Measurements from ENCODE around the gene NUP107. TPM values are rescaled to one million over a fixed set of nuclear protein-coding genes. Genes with fewer than 3 reads are reported as not detected.

NUP107 gene
- total RNA-seq, 2 experiments from 2014 or later: 37.2 to 38.7 TPM

DNA sequence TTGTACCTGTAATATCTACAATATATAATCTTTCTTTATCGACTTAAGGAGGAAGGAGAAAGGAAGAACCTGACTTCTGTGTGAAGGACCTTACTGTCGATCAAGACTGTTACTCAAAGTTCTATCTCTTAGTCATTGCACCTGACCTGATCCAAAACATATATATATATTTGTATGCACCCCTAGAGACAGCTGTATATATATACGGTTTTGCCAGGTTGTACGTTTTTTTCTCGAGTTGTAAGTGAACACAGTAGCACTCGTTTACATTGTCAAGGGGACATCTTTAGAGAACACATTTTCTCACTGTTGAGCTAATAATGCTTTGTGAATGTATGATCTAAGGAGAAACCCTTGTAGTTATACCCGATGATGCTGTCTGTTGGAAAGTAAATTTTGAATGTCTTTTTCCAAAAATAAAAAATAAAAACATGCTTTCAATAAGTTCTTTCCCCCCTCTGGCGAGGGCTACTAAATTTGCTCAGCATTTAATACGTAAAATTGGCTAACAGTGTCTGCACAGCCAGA is 58.7 kb downstream of the NUP107 start:
- POLR2A ChIA-PET: interaction anchor here (0.5 to 4.0 kb wide), 11 partner anchors 27 to 1477 kb away, joined by 3 to 74 read pairs (median 3); partner anchors contain the start of genes CAND1, IFNG-AS1, MDM1 and MDM2
- ATAC-seq (ENCODE audit: poor library complexity) (peak; percentile 15), DNase-seq (no peak)
- Histone ChIP-seq H3K27me3 (ENCODE audit: control insufficient read depth in 1 of 2, insufficient read depth in 2 of 2, low read length in 2 of 2) (no peaks in the 10 kb centered on the region), H3K4me3 (ENCODE audit: low read length) (peak overlapping the region; percentile 90), H3K4me1 (ENCODE audit: insufficient read depth, low read length) (peaks cover 19% of the 10 kb centered on the region), H3K9me3 (ENCODE audit: control insufficient read depth in 1 of 2, insufficient read depth in 1 of 2, low read length in 2 of 2) (no peaks in the 10 kb centered on the region), H3K27ac (ENCODE audit: low read depth in 1 of 2, low read length in 2 of 2) (peak overlapping the region; percentile 22 to 73), H3K36me3 (ENCODE audit: insufficient read depth, low read length) (peaks cover 9% of the 10 kb centered on the region)
- H3K27ac Mint-ChIP-seq: peak overlapping the region; percentile 95
- TF ChIP-seq, protein P1, sequence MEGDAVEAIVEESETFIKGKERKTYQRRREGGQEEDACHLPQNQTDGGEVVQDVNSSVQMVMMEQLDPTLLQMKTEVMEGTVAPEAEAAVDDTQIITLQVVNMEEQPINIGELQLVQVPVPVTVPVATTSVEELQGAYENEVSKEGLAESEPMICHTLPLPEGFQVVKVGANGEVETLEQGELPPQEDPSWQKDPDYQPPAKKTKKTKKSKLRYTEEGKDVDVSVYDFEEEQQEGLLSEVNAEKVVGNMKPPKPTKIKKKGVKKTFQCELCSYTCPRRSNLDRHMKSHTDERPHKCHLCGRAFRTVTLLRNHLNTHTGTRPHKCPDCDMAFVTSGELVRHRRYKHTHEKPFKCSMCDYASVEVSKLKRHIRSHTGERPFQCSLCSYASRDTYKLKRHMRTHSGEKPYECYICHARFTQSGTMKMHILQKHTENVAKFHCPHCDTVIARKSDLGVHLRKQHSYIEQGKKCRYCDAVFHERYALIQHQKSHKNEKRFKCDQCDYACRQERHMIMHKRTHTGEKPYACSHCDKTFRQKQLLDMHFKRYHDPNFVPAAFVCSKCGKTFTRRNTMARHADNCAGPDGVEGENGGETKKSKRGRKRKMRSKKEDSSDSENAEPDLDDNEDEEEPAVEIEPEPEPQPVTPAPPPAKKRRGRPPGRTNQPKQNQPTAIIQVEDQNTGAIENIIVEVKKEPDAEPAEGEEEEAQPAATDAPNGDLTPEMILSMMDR (IDR thresholded peaks at IDR 0.05): no peak
- H3K27me3 Mint-ChIP-seq: no peaks in the 10 kb centered on the region
- peaks cover 47% of the 10 kb centered on the region for H3K4me1 Mint-ChIP-seq (ENCODE audit: low read depth)
- CTCF ChIA-PET: interaction anchor here (1.1 to 3.0 kb wide), 3 partner anchors 62 to 133 kb away, joined by 3 to 12 read pairs (median 6); partner anchors contain the start of gene MDM2
- intact Hi-C loops (cut with DNase I, micrococcal nuclease): loop anchor here (2.0 to 10.0 kb wide), 4 partner anchors 63 to 388 kb away; partner anchors contain the start of genes RAP1B (in 2 of the 2) and MDM2 (in 1 of the 2)
- peaks cover 16% of the 10 kb centered on the region for H3K36me3 Mint-ChIP-seq (ENCODE audit: low read depth)
- H3K4me3 Mint-ChIP-seq: peak overlapping the region; percentile 93
- no peaks in the 10 kb centered on the region for H3K9me3 Mint-ChIP-seq

DNA sequence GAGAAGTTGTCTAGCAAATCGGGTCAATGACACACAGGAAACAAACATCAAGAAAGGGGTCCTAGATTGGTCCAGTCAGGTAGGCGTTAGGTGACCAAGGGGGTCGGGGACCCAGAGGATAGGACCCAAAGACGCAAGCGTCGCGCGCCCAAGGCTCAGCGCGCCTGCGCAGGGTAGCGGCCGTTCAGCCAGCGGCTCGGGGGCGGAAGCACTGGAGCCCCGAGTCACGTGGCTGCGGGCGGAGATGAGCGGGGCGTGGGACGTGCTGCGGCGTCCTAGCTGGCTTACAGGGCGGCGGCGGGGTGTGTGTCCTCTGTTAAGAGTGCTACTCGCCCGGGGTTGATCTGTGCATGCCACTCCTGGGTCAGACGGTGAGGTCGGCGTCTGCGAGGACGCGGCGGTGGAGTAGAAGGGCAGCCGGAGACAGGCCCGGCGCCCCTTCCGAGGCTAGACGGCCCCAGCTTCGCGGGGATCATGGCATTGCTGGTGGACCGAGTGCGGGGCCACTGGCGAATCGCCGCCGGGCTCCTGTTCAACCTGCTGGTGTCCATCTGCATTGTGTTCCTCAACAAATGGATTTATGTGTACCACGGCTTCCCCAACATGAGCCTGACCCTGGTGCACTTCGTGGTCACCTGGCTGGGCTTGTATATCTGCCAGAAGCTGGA is 59.3 kb downstream of the NUP107 start, which contains the start of gene SLC35E3:
Gene SLC35E3 (plus strand): TSS at position 273 of the 668 bp plus-strand sequence. CDS start 202 bp downstream, at position 475.
- ChIA-PET POLR2A (interaction anchor here (0.5 to 4.0 kb wide), 13 partner anchors 27 to 1477 kb away, joined by 3 to 74 read pairs (median 3); partner anchors contain the start of genes CAND1, IFNG-AS1, MDM1 and MDM2), CTCF (interaction anchor here (1.1 to 3.0 kb wide), 3 partner anchors 62 to 133 kb away, joined by 3 to 12 read pairs (median 6); partner anchors contain the start of gene MDM2)
- Mint-ChIP-seq H3K9me3 (no peaks in the 10 kb centered on the region), H3K27me3 (no peaks in the 10 kb centered on the region), H3K4me3 (peak within 1 kb of the TSS; percentile 93), H3K36me3 (ENCODE audit: low read depth) (peaks cover 21% of the 10 kb centered on the region), H3K27ac (peak within 1 kb of the TSS; percentile 95), H3K4me1 (ENCODE audit: low read depth) (peaks cover 47% of the 10 kb centered on the region)
- H3K4me1 ChIP-seq (ENCODE audit: insufficient read depth, low read length): peaks cover 19% of the 10 kb centered on the region
- no peaks in the 10 kb centered on the region for H3K9me3 ChIP-seq (ENCODE audit: control insufficient read depth in 1 of 2, insufficient read depth in 1 of 2, low read length in 2 of 2)
- H3K27me3 ChIP-seq (ENCODE audit: control insufficient read depth in 1 of 2, insufficient read depth in 2 of 2, low read length in 2 of 2): no peaks in the 10 kb centered on the region
- H3K27ac ChIP-seq (ENCODE audit: low read depth in 1 of 2, low read length in 2 of 2): peak within 1 kb of the TSS; percentile 22 to 73
- TF ChIP-seq, protein P1 (IDR thresholded peaks at IDR 0.05): no peak
- peak within 1 kb of the TSS; percentile 90 for H3K4me3 ChIP-seq (ENCODE audit: low read length)
- intact Hi-C loops (cut with DNase I, micrococcal nuclease): loop anchor here (2.0 to 10.0 kb wide), 4 partner anchors 63 to 389 kb away; partner anchors contain the start of genes MDM2 (in 2 of the 2) and RAP1B (in 2 of the 2)
- ATAC-seq (ENCODE audit: poor library complexity) (peak; percentile 98), DNase-seq (peak; percentile 81 to 95 (median 88))
- H3K36me3 ChIP-seq (ENCODE audit: insufficient read depth, low read length): peaks cover 9% of the 10 kb centered on the region

DNA sequence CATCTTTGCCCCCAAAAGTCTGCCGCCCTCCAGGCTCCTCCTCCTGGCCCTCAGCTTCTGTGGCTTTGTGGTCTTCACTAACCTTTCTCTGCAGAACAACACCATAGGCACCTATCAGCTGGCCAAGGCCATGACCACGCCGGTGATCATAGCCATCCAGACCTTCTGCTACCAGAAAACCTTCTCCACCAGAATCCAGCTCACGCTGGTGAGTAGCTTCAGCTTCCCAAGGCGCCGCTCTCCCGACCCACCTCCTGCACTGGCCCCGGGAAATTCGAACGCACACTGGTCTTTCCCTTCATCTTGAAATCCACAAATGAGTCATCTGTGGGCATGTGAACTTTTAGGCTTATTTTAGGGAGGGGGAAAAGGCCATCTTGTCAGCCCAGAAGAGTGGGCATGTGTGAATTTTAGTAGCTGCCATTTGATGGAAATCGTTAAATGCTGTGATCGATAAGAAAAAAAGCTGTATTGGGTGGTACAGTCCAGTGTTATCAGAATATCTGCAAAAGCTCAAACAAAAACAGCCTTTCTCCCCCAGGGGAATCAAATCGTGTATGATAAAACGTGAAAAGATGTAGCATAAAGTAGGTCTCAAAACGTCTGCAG is 59.9 kb downstream of the NUP107 start:
- peaks cover 19% of the 10 kb centered on the region for H3K4me1 ChIP-seq (ENCODE audit: insufficient read depth, low read length)
- H3K4me3 Mint-ChIP-seq: peak overlapping the region; percentile 93
- H3K9me3 Mint-ChIP-seq: no peaks in the 10 kb centered on the region
- peaks cover 7% of the 10 kb centered on the region for H3K36me3 ChIP-seq (ENCODE audit: insufficient read depth, low read length)
- peak overlapping the region in 1 of 2 donors; percentile 22 for H3K27ac ChIP-seq (ENCODE audit: low read depth in 1 of 2, low read length in 2 of 2)
- H3K27me3 Mint-ChIP-seq: no peaks in the 10 kb centered on the region
- TF ChIP-seq, protein P1 (IDR thresholded peaks at IDR 0.05): no peak
- intact Hi-C loops (cut with DNase I, micrococcal nuclease): loop anchor here (2.0 to 10.0 kb wide), 4 partner anchors 62 to 389 kb away; partner anchors contain the start of genes RAP1B (in 2 of the 2) and MDM2 (in 1 of the 2)
- peak overlapping the region; percentile 90 for H3K4me3 ChIP-seq (ENCODE audit: low read length)
- H3K9me3 ChIP-seq (ENCODE audit: control insufficient read depth in 1 of 2, insufficient read depth in 1 of 2, low read length in 2 of 2): no peaks in the 10 kb centered on the region
- ChIA-PET POLR2A (interaction anchor here (0.7 to 4.0 kb wide), 12 partner anchors 26 to 1478 kb away, joined by 3 to 74 read pairs (median 4); partner anchors contain the start of genes CAND1, IFNG-AS1, MDM1 and MDM2), CTCF (interaction anchor here (1.1 to 3.0 kb wide), 3 partner anchors 61 to 134 kb away, joined by 3 to 12 read pairs (median 6); partner anchors contain the start of gene MDM2)
- peak overlapping the region; percentile 95 for H3K27ac Mint-ChIP-seq
- no peaks in the 10 kb centered on the region for H3K27me3 ChIP-seq (ENCODE audit: control insufficient read depth in 1 of 2, insufficient read depth in 2 of 2, low read length in 2 of 2)
- H3K36me3 Mint-ChIP-seq (ENCODE audit: low read depth): peaks cover 26% of the 10 kb centered on the region
- peak; percentile 9 for ATAC-seq (ENCODE audit: poor library complexity)
- peak in 12 of 14 experiments; percentile 0 to 63 (median 15) for DNase-seq
- peaks cover 47% of the 10 kb centered on the region for H3K4me1 Mint-ChIP-seq (ENCODE audit: low read depth)

All from CD4-positive, alpha-beta T cell (primary cell).